GM12892 (cell line): Measurements from ENCODE around the gene RPTOR.

Experiments
- DNase-seq: peaks from one replicate; pipeline ENCODE4 v3.0.0; 2011; ENCODE audit not compliant: insufficient read length
- FAIRE-seq: peaks from 2 replicates; lab custom pipeline; 2011; peaks lifted over from hg19 to GRCh38; lab: Jason Lieb, UNC
- POLR2A ChIP-seq: IDR thresholded peaks from 2 replicates; pipeline ENCODE4 v1.6.1; 2011; ENCODE audit warnings: low read depth, low read length, control low read depth
- POLR2AphosphoS5 ChIP-seq: IDR thresholded peaks from 2 replicates; pipeline ENCODE4 v1.6.1; 2011; ENCODE audit warnings: low read depth, low read length, control low read depth
- TAF1 ChIP-seq: IDR thresholded peaks from 2 replicates; pipeline ENCODE4 v1.6.1; 2011; ENCODE audit warnings: low read depth, mild to moderate bottlenecking, control low read depth, low read length, borderline replicate concordance

RPTOR gene

GRCh38 chr17:80822021-80822699 is 277.5 kb downstream of the RPTOR start:
- FAIRE-seq (no peak), DNase-seq (no peak)
- TF ChIP-seq POLR2AphosphoS5 (no peak), TAF1 (no peak), POLR2A (no peak)

GRCh38 chr17:80822700-80823410 is 278.2 kb downstream of the RPTOR start:
- FAIRE-seq (no peak), DNase-seq (no peak)
- no peak for TF ChIP-seq POLR2AphosphoS5
- no peak for TF ChIP-seq TAF1
- no peak for TF ChIP-seq POLR2A

- TF ChIP-seq TAF1 (no peak), POLR2AphosphoS5 (no peak), POLR2A (no peak)
- no peak for FAIRE-seq
- DNase-seq: no peak
These were observed 280.2 kb downstream of the RPTOR start for GRCh38 chr17:80824549-80825470.

- FAIRE-seq: no peak
These were observed 281.1 kb downstream of the RPTOR start for GRCh38 chr17:80825471-80826345.

GRCh38 chr17:80826346-80826954 is 281.8 kb downstream of the RPTOR start:
- TF ChIP-seq POLR2A: no peak
- no peak for TF ChIP-seq TAF1
- TF ChIP-seq POLR2AphosphoS5: no peak
- DNase-seq (no peak), FAIRE-seq (no peak)

More at GRCh38 chr17:80825471-80826345, 281.1 kb downstream of the RPTOR start:
- no peak for DNase-seq
- TF ChIP-seq POLR2AphosphoS5 (no peak), POLR2A (no peak), TAF1 (no peak)

GRCh38 chr17:80826955-80827645 is 282.5 kb downstream of the RPTOR start:
- TF ChIP-seq POLR2A (no peak), POLR2AphosphoS5 (no peak), TAF1 (no peak)
- DNase-seq: no peak
- no peak for FAIRE-seq

- TF ChIP-seq TAF1 (no peak), POLR2AphosphoS5 (no peak), POLR2A (no peak)
- DNase-seq (no peak), FAIRE-seq (no peak)
These were observed 283.3 kb downstream of the RPTOR start for GRCh38 chr17:80827646-80828643.

GRCh38 chr17:80829166-80829813 is 284.7 kb downstream of the RPTOR start:
- no peak for TF ChIP-seq TAF1
- TF ChIP-seq POLR2AphosphoS5: no peak
- no peak for TF ChIP-seq POLR2A
- FAIRE-seq: no peak
- no peak for DNase-seq
